Measurements from ENCODE around the gene NAMPT.
A peak's percentile ranks its signal among the peaks of the same experiment; 100 is the strongest.
"Not testable (repeated sequence)": the region's sequence is repeated elsewhere in the genome, so short reads cannot be mapped to it uniquely, and the experiment has no call there.

Gene NAMPT

GRCh38 chr7:106305732-106306131 is 20.9 kb upstream of the NAMPT start:
- DNase-seq (ENCODE audit: extremely low read depth in 1 of 2, low read depth in 1 of 2), result no peak

- DNase-seq (ENCODE audit: extremely low read depth in 1 of 2, low read depth in 1 of 2), result no peak
These were observed 19.8 kb upstream of the NAMPT start for GRCh38 chr7:106304568-106304967.

GRCh38 chr7:106298631-106299030 is 13.8 kb upstream of the NAMPT start:
- not testable (repeated sequence) for DNase-seq (ENCODE audit: extremely low read depth in 1 of 2, low read depth in 1 of 2)

- not testable (repeated sequence) for DNase-seq (ENCODE audit: extremely low read depth in 1 of 2, low read depth in 1 of 2)
These were observed 13.4 kb upstream of the NAMPT start for GRCh38 chr7:106298155-106298554.

GRCh38 chr7:106294334-106294733 is 9.6 kb upstream of the NAMPT start:
- no peak for DNase-seq (ENCODE audit: extremely low read depth in 1 of 2, low read depth in 1 of 2)

- DNase-seq (ENCODE audit: extremely low read depth in 1 of 2, low read depth in 1 of 2), result no peak
These were observed 6.5 kb upstream of the NAMPT start for GRCh38 chr7:106291247-106291646.

- no peak for DNase-seq (ENCODE audit: extremely low read depth in 1 of 2, low read depth in 1 of 2)
These were observed 5.5 kb upstream of the NAMPT start for GRCh38 chr7:106290319-106290718.

- DNase-seq (ENCODE audit: extremely low read depth in 1 of 2, low read depth in 1 of 2), result no peak
These were observed 5.1 kb upstream of the NAMPT start for GRCh38 chr7:106289848-106290247.

GRCh38 chr7:106288263-106288662 is 3.5 kb upstream of the NAMPT start:
- no peak for DNase-seq (ENCODE audit: extremely low read depth in 1 of 2, low read depth in 1 of 2)

- no peak for DNase-seq (ENCODE audit: extremely low read depth in 1 of 2, low read depth in 1 of 2)
These were observed 3.0 kb upstream of the NAMPT start for GRCh38 chr7:106287786-106288185.

- DNase-seq (ENCODE audit: extremely low read depth in 1 of 2, low read depth in 1 of 2), result peak in 1 of 2 donors; percentile 29
These were observed 1.2 kb upstream of the NAMPT start for GRCh38 chr7:106285855-106286492.

GRCh38 chr7:106285051-106285854 is 470 bp upstream of the NAMPT start:
- DNase-seq (ENCODE audit: extremely low read depth in 1 of 2, low read depth in 1 of 2), result peak; percentile 99 to 100

- peak in 1 of 2 donors; percentile 27 for DNase-seq (ENCODE audit: extremely low read depth in 1 of 2, low read depth in 1 of 2)
These were observed 711 bp downstream of the NAMPT start for GRCh38 chr7:106283831-106284713.

- no peak for DNase-seq (ENCODE audit: extremely low read depth in 1 of 2, low read depth in 1 of 2)
These were observed 1.3 kb downstream of the NAMPT start for GRCh38 chr7:106283501-106283830.

- DNase-seq (ENCODE audit: extremely low read depth in 1 of 2, low read depth in 1 of 2), result no peak
These were observed 1.9 kb downstream of the NAMPT start for GRCh38 chr7:106282852-106283251.

- DNase-seq (ENCODE audit: extremely low read depth in 1 of 2, low read depth in 1 of 2), result no peak
These were observed 2.4 kb downstream of the NAMPT start for GRCh38 chr7:106282390-106282789.

GRCh38 chr7:106281585-106282318 is 3.0 kb downstream of the NAMPT start:
- no peak for DNase-seq (ENCODE audit: extremely low read depth in 1 of 2, low read depth in 1 of 2)

GRCh38 chr7:106281127-106281526 is 3.7 kb downstream of the NAMPT start:
- no peak for DNase-seq (ENCODE audit: extremely low read depth in 1 of 2, low read depth in 1 of 2)

GRCh38 chr7:106279425-106280197 is 5.2 kb downstream of the NAMPT start:
- peak in 1 of 2 donors; percentile 47 for DNase-seq (ENCODE audit: extremely low read depth in 1 of 2, low read depth in 1 of 2)

GRCh38 chr7:106278695-106279094 is 6.1 kb downstream of the NAMPT start:
- DNase-seq (ENCODE audit: extremely low read depth in 1 of 2, low read depth in 1 of 2), result no peak
